Astrocyte (in vitro differentiated cells and primary cell): ENCODE measurements around the gene ZNF518B.
A peak's percentile ranks its signal among the peaks of the same experiment; 100 is the strongest.

Source experiments
- CTCF ChIP-seq: IDR thresholded peaks from 2 replicates; pipeline ENCODE4 v1.5.1; 2011; ENCODE audit warnings: low read depth, mild to moderate bottlenecking, inconsistent platforms, low read length, moderate library complexity; ENCODE audit not compliant: insufficient read depth
- EZH2 ChIP-seq: IDR thresholded peaks from 2 replicates; pipeline ENCODE4 v1.6.1; 2012; ENCODE audit warnings: mild to moderate bottlenecking, low read length, inconsistent platforms; ENCODE audit not compliant: insufficient read depth

- TF ChIP-seq CTCF = peak; percentile 51
- TF ChIP-seq EZH2 = peak; percentile 40
These were observed 4.0 kb upstream of the ZNF518B start for GRCh38 chr4:10461091-10461849.
